Kidney (tissue), 14 donors: Measurements from ENCODE around the gene TBC1D8. TPM values are rescaled to one million over a fixed set of nuclear protein-coding genes. Genes with fewer than 3 reads are reported as not detected.

ENCODE experiments used
- DNase-seq, 5 donors: peaks; one replicate each; pipeline ENCODE4 v3.0.0-alpha.2; 2013 to 2020
- FAIRE-seq: peaks from 2 replicates; lab custom pipeline; 2012; peaks lifted over from hg19 to GRCh38; lab: Jason Lieb, UNC
- H3K27ac ChIP-seq, 2 donors: one replicate each; pipeline ENCODE4 v1.7.0; 2013; ENCODE audit warnings: low read depth in 2 of 2, low read length in 2 of 2, inconsistent platforms in 1 of 2
- H3K27me3 ChIP-seq: one replicate; pipeline ENCODE4 v1.7.1; 2013; ENCODE audit warnings: low read length, inconsistent platforms; ENCODE audit not compliant: control insufficient read depth, insufficient read depth
- H3K36me3 ChIP-seq, 3 donors: one replicate each; pipeline versions ENCODE4 v1.7.0 to v1.7.1; 2013; ENCODE audit warnings: low read length in 3 of 3, control low read depth in 1 of 3, inconsistent platforms in 1 of 3; ENCODE audit not compliant: insufficient read depth in 3 of 3, control insufficient read depth in 2 of 3
- H3K4me1 ChIP-seq, 3 donors: one replicate each; pipeline versions ENCODE4 v1.7.0 to v1.7.1; 2013; ENCODE audit warnings: low read length in 3 of 3, inconsistent platforms in 1 of 3, low read depth in 1 of 3; ENCODE audit not compliant: control insufficient read depth in 2 of 3, insufficient read depth in 2 of 3
- H3K4me3 ChIP-seq, 3 donors: one replicate each; pipeline versions ENCODE4 v1.7.0 to v1.8.1; 2013; ENCODE audit warnings: low read length in 3 of 3, control low read depth in 1 of 3, inconsistent platforms in 1 of 3
- H3K9ac ChIP-seq, 3 donors: one replicate each; pipeline versions ENCODE4 v1.7.0 to v1.7.1; 2013; ENCODE audit warnings: low read length in 3 of 3, control low read depth in 1 of 3, inconsistent platforms in 1 of 3
- H3K9me3 ChIP-seq, 3 donors: one replicate each; pipeline versions ENCODE4 v1.7.0 to v1.7.1; 2013; ENCODE audit warnings: low read length in 3 of 3, control low read depth in 1 of 3, inconsistent platforms in 1 of 3; ENCODE audit not compliant: control insufficient read depth in 2 of 3, insufficient read depth in 1 of 3
- intact Hi-C: fragments of 100-400 bp; cut with DNase I; formaldehyde crosslinking; loops from one replicate; pipeline ENCODE4 v1.11.1; 2022
- polyA plus RNA-seq: library from polyadenylated mRNA; stranded (reverse); fragments of 350-450 nt; fragmentation: Illumina TruSeq; extraction: RNeasy Lipid Tissue Mini Kit (QIAGEN cat#74804); gene quantifications from one replicate; pipeline ENCODE4 v1.2.3, GENCODE V29; 2014; ENCODE audit warnings: low read depth, low replicate concordance; ENCODE audit not compliant: insufficient read depth
- total RNA-seq: library from RNA; stranded (reverse); fragmentation: NEBNext Ultra II Directional; extraction: Animal tissue kit (Norgen Biotek cat#: 25700); gene quantifications from one replicate; pipeline ENCODE4 v1.2.1, GENCODE V29; 2021
- TF ChIP-seq, protein P1 (sequence below): IDR thresholded peaks from 3 replicates; pipeline ENCODE4 v1.5.1; 2012; ENCODE audit warnings: mild to moderate bottlenecking, moderate library complexity, borderline replicate concordance; ENCODE audit not compliant: insufficient read depth; ENCODE audit errors: extremely low read depth
- donor health status: control.
- donor health status: control.
- donor health status: control.
- donor health status: control.
- donor health status: control.
- donor health status: DM: yes; HTN: yes; CAD: no.
- donor health status: Normal renal cell carcinoma (clear cell type).

The TBC1D8 gene
- total and polyA plus RNA-seq, 2 donors from 2014 or later = 7.4 to 47.9 TPM

DNA sequence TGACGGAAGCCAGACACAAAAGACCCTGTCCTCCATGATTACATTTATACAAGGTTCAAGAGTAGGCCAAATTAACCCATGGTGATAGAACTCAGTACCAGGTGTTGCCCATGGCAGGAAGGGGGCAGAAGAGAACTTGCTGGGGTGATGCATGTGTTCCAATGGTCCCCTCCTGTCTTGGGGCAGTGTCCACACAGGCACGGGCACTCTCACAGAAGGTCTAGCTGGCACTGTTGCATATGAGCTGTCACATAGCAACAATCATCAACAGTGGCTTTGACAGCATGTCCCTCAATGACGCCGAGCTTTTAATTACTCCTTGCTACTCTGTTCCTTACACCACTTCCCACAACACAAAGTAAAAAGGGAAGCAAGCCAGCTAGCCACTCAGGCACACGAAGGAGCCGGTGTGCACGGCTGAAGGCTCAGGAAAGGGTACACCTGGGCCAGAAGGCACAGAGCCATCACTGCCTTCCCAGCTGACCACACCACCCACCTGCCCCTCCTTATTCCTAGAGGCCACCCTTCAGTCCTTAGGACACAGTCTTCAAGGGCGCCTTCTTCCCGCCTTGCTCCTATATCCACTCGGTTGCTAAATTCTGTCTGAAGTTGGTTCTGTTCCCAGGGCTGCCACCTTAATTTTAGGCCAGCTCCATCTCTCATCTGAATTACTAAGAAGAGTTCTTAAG, 120.2 kb downstream of the TBC1D8 start:
- no peak overlapping the region for H3K27ac ChIP-seq
- FAIRE-seq (no peak), DNase-seq (no peak)
- intact Hi-C loops = no loop called here
- TF ChIP-seq, protein P1, sequence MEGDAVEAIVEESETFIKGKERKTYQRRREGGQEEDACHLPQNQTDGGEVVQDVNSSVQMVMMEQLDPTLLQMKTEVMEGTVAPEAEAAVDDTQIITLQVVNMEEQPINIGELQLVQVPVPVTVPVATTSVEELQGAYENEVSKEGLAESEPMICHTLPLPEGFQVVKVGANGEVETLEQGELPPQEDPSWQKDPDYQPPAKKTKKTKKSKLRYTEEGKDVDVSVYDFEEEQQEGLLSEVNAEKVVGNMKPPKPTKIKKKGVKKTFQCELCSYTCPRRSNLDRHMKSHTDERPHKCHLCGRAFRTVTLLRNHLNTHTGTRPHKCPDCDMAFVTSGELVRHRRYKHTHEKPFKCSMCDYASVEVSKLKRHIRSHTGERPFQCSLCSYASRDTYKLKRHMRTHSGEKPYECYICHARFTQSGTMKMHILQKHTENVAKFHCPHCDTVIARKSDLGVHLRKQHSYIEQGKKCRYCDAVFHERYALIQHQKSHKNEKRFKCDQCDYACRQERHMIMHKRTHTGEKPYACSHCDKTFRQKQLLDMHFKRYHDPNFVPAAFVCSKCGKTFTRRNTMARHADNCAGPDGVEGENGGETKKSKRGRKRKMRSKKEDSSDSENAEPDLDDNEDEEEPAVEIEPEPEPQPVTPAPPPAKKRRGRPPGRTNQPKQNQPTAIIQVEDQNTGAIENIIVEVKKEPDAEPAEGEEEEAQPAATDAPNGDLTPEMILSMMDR = no peak
- H3K27me3 ChIP-seq = no peaks in the 10 kb centered on the region
- no peaks in the 10 kb centered on the region for H3K4me1 ChIP-seq
- H3K9me3 ChIP-seq = no peaks in the 10 kb centered on the region
- H3K36me3 ChIP-seq = peaks cover 0 to 15% (median 13%) of the 10 kb centered on the region in 3 donors
- no peak overlapping the region for H3K9ac ChIP-seq
- no peak overlapping the region for H3K4me3 ChIP-seq

DNA sequence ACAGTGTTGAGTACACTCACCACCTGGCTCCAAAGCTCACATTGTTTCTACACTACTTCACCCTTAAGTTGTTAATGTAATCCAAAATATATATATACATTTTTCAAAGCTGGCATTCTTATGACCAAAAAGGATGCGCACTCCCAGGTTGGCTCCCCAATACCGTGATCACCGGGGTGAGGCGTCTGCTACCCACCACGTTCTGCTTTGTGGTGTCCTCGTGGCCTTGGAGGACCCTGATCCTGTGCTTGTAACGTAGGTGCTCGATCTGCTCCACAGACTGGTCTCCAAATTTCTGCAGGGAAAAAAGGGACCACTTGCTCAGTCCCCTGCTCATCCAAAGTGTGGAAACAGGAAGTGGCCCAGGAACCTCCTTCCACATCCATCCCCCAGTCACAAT, 123.3 kb downstream of the TBC1D8 start:
- DNase-seq (no peak), FAIRE-seq (no peak)
- Histone ChIP-seq H3K9ac (no peak overlapping the region), H3K27ac (no peak overlapping the region), H3K9me3 (no peaks in the 10 kb centered on the region), H3K36me3 (peaks cover 0 to 5% (median 3%) of the 10 kb centered on the region in 3 donors), H3K4me3 (no peak overlapping the region), H3K27me3 (no peaks in the 10 kb centered on the region), H3K4me1 (no peaks in the 10 kb centered on the region)
- TF ChIP-seq, protein P1 = no peak
- intact Hi-C loops = no loop called here

DNA sequence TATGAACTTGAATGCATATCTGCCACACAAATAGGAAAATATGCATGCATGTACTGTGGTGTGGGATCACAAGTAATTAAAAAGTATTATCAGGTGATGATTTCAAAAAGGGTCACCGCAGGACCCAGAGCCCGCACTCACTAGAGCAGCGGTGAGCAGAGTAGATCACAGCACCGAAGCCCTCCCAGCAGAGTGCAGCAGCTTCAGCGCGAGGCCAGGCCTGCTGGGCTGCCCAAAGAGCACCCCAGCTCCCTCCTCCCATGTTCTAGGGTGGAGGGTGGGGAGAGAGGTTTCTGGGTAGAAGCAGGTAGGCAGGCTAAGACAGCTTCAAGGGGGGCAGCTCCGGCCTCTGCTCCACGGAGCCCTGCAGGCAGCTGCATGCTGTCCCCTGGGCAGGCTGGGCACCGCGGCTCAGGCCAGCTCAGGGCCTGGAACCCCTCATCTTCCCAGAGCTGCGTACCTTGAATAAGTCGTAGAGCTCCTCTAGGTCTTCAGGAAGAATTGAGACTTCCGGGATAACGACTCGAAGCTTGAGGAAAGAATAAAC, 124.2 kb downstream of the TBC1D8 start:
- Histone ChIP-seq H3K9ac (no peak overlapping the region), H3K4me1 (no peaks in the 10 kb centered on the region), H3K36me3 (peaks cover 0 to 6% (median 4%) of the 10 kb centered on the region in 3 donors), H3K27ac (no peak overlapping the region), H3K9me3 (no peaks in the 10 kb centered on the region), H3K27me3 (no peaks in the 10 kb centered on the region), H3K4me3 (no peak overlapping the region)
- no peak for FAIRE-seq
- DNase-seq = no peak
- intact Hi-C loops = no loop called here
- TF ChIP-seq, protein P1 = no peak
